ENCODE results near the gene CAPRIN1.

The CAPRIN1 gene

GRCh38 chr11:34072041-34072440, 20.5 kb downstream of the CAPRIN1 start:
- TF ChIP-seq, protein P1, sequence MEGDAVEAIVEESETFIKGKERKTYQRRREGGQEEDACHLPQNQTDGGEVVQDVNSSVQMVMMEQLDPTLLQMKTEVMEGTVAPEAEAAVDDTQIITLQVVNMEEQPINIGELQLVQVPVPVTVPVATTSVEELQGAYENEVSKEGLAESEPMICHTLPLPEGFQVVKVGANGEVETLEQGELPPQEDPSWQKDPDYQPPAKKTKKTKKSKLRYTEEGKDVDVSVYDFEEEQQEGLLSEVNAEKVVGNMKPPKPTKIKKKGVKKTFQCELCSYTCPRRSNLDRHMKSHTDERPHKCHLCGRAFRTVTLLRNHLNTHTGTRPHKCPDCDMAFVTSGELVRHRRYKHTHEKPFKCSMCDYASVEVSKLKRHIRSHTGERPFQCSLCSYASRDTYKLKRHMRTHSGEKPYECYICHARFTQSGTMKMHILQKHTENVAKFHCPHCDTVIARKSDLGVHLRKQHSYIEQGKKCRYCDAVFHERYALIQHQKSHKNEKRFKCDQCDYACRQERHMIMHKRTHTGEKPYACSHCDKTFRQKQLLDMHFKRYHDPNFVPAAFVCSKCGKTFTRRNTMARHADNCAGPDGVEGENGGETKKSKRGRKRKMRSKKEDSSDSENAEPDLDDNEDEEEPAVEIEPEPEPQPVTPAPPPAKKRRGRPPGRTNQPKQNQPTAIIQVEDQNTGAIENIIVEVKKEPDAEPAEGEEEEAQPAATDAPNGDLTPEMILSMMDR (IDR thresholded peaks at IDR 0.05; ENCODE audit: low read length, missing control alignments), result no peak
- no peak for DNase-seq (ENCODE audit: low read depth)
- no peak overlapping the region for H3K4me3 ChIP-seq (replicated peaks; ENCODE audit: low read depth, low read length)

DNA sequence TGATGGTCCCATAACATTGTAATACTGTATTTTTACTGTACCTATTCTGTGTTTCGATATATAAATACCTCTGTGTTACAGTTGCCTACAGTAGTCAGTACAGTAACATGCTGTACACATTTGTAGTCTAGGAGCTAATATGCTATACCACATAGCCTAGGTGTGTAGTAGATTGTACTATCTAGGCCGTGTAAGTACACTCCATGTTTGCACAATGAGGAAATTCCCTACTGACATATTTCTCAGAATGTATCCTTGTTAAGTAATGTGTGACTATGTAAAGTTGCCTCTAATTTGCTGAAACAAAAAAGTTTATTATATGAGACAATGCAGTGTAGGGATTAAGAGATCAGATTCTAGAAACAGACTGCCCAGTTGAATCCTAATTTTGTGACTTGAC, 21.3 kb downstream of the CAPRIN1 start:
- TF ChIP-seq, protein P1 (IDR thresholded peaks at IDR 0.05; ENCODE audit: low read length, missing control alignments), result no peak
- no peak for DNase-seq (ENCODE audit: low read depth)
- no peak overlapping the region for H3K4me3 ChIP-seq (replicated peaks; ENCODE audit: low read depth, low read length)

GRCh38 chr11:34074391-34074790, 22.9 kb downstream of the CAPRIN1 start:
- no peak for DNase-seq (ENCODE audit: low read depth)
- H3K4me3 ChIP-seq (replicated peaks; ENCODE audit: low read depth, low read length), result no peak overlapping the region
- TF ChIP-seq, protein P1 (IDR thresholded peaks at IDR 0.05; ENCODE audit: low read length, missing control alignments), result no peak

GRCh38 chr11:34075178-34075820, 23.8 kb downstream of the CAPRIN1 start:
- TF ChIP-seq, protein P1 (IDR thresholded peaks at IDR 0.05; ENCODE audit: low read length, missing control alignments), result no peak
- peak overlapping the region; percentile 15 for H3K4me3 ChIP-seq (replicated peaks; ENCODE audit: low read depth, low read length)
- DNase-seq (ENCODE audit: low read depth), result peak; percentile 58

GRCh38 chr11:34080609-34081008, 29.1 kb downstream of the CAPRIN1 start:
- no peak for DNase-seq (ENCODE audit: low read depth)
- H3K4me3 ChIP-seq (replicated peaks; ENCODE audit: low read depth, low read length), result no peak overlapping the region
- TF ChIP-seq, protein P1 (IDR thresholded peaks at IDR 0.05; ENCODE audit: low read length, missing control alignments), result no peak

DNA sequence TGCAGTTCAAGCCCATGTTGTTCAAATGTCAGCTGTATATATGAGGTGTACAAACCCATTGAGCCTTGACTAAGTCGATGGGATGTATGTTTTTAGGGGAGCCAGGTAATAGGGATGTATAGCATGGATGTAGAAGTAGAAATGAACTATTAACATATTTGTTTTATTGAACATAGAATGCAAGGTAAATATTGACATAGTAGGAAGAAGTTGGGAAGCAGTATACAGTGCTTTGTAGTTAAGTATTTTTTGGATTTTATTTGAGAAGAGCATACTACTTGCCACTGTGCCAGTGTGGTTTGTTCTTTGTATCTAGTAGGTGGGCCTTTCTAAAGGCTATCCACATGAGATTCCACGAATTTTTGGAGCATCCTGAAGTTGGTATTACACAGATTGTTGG, 33.1 kb downstream of the CAPRIN1 start:
- H3K4me3 ChIP-seq (replicated peaks; ENCODE audit: low read depth, low read length), result no peak overlapping the region
- DNase-seq (ENCODE audit: low read depth), result no peak
- TF ChIP-seq, protein P1 (IDR thresholded peaks at IDR 0.05; ENCODE audit: low read length, missing control alignments), result no peak

Data from fibroblast of pulmonary artery (primary cell).